ENCODE results near the gene MRPS23. TPM values are rescaled to one million over a fixed set of nuclear protein-coding genes. Genes with fewer than 3 reads are reported as not detected.

The MRPS23 gene
- total and polyA plus RNA-seq, 2 of the 13 experiments (the other 11 are each of a cell fraction or from before 2014, with no cell fraction given) = 63.2 to 181 TPM

- TF ChIP-seq GATA4 (IDR thresholded peaks at IDR 0.05; ENCODE audit: borderline replicate concordance, low read depth) = no peak
- no peak for TF ChIP-seq KAT7 (CRISPR knock-in tag; IDR thresholded peaks at IDR 0.05; ENCODE audit: borderline replicate concordance)
- no peak for TF ChIP-seq MZF1 (CRISPR knock-in tag; IDR thresholded peaks at IDR 0.05; ENCODE audit: borderline replicate concordance)
- no peak; the same call in 1 of the 2 replicates for TF ChIP-seq POGZ (CRISPR knock-in tag; IDR thresholded peaks at IDR 0.05)
- TF ChIP-seq ZNF543 (CRISPR knock-in tag; IDR thresholded peaks at IDR 0.05) = no peak
- TF ChIP-seq, protein P1, sequence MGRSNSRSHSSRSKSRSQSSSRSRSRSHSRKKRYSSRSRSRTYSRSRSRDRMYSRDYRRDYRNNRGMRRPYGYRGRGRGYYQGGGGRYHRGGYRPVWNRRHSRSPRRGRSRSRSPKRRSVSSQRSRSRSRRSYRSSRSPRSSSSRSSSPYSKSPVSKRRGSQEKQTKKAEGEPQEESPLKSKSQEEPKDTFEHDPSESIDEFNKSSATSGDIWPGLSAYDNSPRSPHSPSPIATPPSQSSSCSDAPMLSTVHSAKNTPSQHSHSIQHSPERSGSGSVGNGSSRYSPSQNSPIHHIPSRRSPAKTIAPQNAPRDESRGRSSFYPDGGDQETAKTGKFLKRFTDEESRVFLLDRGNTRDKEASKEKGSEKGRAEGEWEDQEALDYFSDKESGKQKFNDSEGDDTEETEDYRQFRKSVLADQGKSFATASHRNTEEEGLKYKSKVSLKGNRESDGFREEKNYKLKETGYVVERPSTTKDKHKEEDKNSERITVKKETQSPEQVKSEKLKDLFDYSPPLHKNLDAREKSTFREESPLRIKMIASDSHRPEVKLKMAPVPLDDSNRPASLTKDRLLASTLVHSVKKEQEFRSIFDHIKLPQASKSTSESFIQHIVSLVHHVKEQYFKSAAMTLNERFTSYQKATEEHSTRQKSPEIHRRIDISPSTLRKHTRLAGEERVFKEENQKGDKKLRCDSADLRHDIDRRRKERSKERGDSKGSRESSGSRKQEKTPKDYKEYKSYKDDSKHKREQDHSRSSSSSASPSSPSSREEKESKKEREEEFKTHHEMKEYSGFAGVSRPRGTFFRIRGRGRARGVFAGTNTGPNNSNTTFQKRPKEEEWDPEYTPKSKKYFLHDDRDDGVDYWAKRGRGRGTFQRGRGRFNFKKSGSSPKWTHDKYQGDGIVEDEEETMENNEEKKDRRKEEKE (IDR thresholded peaks at IDR 0.05) = no peak
- TF ChIP-seq, protein P2, sequence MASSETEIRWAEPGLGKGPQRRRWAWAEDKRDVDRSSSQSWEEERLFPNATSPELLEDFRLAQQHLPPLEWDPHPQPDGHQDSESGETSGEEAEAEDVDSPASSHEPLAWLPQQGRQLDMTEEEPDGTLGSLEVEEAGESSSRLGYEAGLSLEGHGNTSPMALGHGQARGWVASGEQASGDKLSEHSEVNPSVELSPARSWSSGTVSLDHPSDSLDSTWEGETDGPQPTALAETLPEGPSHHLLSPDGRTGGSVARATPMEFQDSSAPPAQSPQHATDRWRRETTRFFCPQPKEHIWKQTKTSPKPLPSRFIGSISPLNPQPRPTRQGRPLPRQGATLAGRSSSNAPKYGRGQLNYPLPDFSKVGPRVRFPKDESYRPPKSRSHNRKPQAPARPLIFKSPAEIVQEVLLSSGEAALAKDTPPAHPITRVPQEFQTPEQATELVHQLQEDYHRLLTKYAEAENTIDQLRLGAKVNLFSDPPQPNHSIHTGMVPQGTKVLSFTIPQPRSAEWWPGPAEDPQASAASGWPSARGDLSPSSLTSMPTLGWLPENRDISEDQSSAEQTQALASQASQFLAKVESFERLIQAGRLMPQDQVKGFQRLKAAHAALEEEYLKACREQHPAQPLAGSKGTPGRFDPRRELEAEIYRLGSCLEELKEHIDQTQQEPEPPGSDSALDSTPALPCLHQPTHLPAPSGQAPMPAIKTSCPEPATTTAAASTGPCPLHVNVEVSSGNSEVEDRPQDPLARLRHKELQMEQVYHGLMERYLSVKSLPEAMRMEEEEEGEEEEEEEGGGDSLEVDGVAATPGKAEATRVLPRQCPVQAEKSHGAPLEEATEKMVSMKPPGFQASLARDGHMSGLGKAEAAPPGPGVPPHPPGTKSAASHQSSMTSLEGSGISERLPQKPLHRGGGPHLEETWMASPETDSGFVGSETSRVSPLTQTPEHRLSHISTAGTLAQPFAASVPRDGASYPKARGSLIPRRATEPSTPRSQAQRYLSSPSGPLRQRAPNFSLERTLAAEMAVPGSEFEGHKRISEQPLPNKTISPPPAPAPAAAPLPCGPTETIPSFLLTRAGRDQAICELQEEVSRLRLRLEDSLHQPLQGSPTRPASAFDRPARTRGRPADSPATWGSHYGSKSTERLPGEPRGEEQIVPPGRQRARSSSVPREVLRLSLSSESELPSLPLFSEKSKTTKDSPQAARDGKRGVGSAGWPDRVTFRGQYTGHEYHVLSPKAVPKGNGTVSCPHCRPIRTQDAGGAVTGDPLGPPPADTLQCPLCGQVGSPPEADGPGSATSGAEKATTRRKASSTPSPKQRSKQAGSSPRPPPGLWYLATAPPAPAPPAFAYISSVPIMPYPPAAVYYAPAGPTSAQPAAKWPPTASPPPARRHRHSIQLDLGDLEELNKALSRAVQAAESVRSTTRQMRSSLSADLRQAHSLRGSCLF (CRISPR knock-in tag; IDR thresholded peaks at IDR 0.05; ENCODE audit: borderline replicate concordance) = no peak
- TF ChIP-seq CREBL2 (CRISPR knock-in tag; IDR thresholded peaks at IDR 0.05; ENCODE audit: borderline replicate concordance) = no peak
- TF ChIP-seq ZNF687 (CRISPR knock-in tag; IDR thresholded peaks at IDR 0.05) = no peak; the same call in 1 of the 2 replicates
- TF ChIP-seq ZNF230 (CRISPR knock-in tag; IDR thresholded peaks at IDR 0.05) = no peak
- TF ChIP-seq, protein P3, sequence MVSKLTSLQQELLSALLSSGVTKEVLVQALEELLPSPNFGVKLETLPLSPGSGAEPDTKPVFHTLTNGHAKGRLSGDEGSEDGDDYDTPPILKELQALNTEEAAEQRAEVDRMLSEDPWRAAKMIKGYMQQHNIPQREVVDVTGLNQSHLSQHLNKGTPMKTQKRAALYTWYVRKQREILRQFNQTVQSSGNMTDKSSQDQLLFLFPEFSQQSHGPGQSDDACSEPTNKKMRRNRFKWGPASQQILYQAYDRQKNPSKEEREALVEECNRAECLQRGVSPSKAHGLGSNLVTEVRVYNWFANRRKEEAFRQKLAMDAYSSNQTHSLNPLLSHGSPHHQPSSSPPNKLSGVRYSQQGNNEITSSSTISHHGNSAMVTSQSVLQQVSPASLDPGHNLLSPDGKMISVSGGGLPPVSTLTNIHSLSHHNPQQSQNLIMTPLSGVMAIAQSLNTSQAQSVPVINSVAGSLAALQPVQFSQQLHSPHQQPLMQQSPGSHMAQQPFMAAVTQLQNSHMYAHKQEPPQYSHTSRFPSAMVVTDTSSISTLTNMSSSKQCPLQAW (CRISPR knock-in tag; IDR thresholded peaks at IDR 0.05) = no peak
- no peak for TF ChIP-seq GPN1 (CRISPR knock-in tag; IDR thresholded peaks at IDR 0.05; ENCODE audit: borderline replicate concordance)
- TF ChIP-seq, protein P4, sequence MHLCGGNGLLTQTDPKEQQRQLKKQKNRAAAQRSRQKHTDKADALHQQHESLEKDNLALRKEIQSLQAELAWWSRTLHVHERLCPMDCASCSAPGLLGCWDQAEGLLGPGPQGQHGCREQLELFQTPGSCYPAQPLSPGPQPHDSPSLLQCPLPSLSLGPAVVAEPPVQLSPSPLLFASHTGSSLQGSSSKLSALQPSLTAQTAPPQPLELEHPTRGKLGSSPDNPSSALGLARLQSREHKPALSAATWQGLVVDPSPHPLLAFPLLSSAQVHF (CRISPR knock-in tag; IDR thresholded peaks at IDR 0.05) = no peak
Observed at GRCh38 chr17:57856792-57857620, 7.2 kb upstream of the MRPS23 start (continued).

Measured in HepG2 (cell line).